Karpas-422 (cell line): ENCODE measurements around the gene CAPS. TPM values are rescaled to one million over a fixed set of nuclear protein-coding genes. Genes with fewer than 3 reads are reported as not detected.

Experiments used
- DNase-seq: peaks from one replicate; pipeline ENCODE4 v3.0.0-alpha.2; 2015
- H2AFZ ChIP-seq: fragments of 200-600 bp; sonication (generic); 2 replicates; pipeline ENCODE4 v1.6.1; 2014; ENCODE audit warnings: antibody characterized with exemption, low read length, mixed read lengths
- H3K27ac ChIP-seq: fragments of 200-600 bp; sonication (generic); 2 replicates; pipeline ENCODE4 v1.5.1; 2014; ENCODE audit warnings: mild to moderate bottlenecking, low read length, moderate library complexity
- H3K27me3 ChIP-seq: fragments of 200-600 bp; sonication (generic); 2 replicates; pipeline ENCODE4 v1.6.1; 2014; ENCODE audit warnings: low read length, mixed read lengths
- H3K36me3 ChIP-seq: fragments of 200-600 bp; sonication (generic); 2 replicates; pipeline ENCODE4 v1.6.1; 2014; ENCODE audit warnings: low read length, mixed read lengths; ENCODE audit not compliant: insufficient read depth
- H3K4me1 ChIP-seq: fragments of 200-600 bp; sonication (generic); 2 replicates; pipeline ENCODE4 v1.6.1; 2014; ENCODE audit warnings: mild to moderate bottlenecking, low read length, mixed read lengths
- H3K4me2 ChIP-seq: fragments of 200-600 bp; sonication (generic); 2 replicates; pipeline ENCODE4 v1.6.1; 2014; ENCODE audit warnings: low read length, low read depth, mild to moderate bottlenecking; ENCODE audit not compliant: poor library complexity, severe bottlenecking
- H3K4me3 ChIP-seq: fragments of 200-600 bp; sonication (generic); 2 replicates; pipeline ENCODE4 v1.5.1; 2014; ENCODE audit warnings: mild to moderate bottlenecking, antibody characterized with exemption, low read length, mixed read lengths
- H3K79me2 ChIP-seq: fragments of 200-600 bp; sonication (generic); 2 replicates; pipeline ENCODE4 v1.6.1; 2014; ENCODE audit warnings: mild to moderate bottlenecking, low read length, mixed read lengths
- H3K9ac ChIP-seq: fragments of 200-600 bp; sonication (generic); 2 replicates; pipeline ENCODE4 v1.6.0; 2014; ENCODE audit warnings: low read length
- H3K9me2 ChIP-seq: fragments of 200-600 bp; sonication (generic), shearing (Covaris generic); replicated peaks from 2 replicates; pipeline ENCODE4 v1.6.0; 2014; ENCODE audit warnings: mild to moderate bottlenecking, low read length, moderate library complexity; ENCODE audit not compliant: insufficient read depth
- H3K9me3 ChIP-seq: fragments of 300-700, 200-600 bp; sonication (generic); 2 replicates; pipeline ENCODE4 v1.6.1; 2014; ENCODE audit warnings: low read length, mixed read lengths
- H4K20me1 ChIP-seq: fragments of 200-600 bp; sonication (generic); 2 replicates; pipeline ENCODE4 v1.6.1; 2014; ENCODE audit warnings: mild to moderate bottlenecking, antibody characterized with exemption, low read length, low read depth; ENCODE audit not compliant: insufficient read depth
- total RNA-seq: library from RNA; depleted of rRNA; stranded (reverse); fragments of >200 nt; shearing (Covaris generic); gene quantifications from 2 replicates; pipeline ENCODE4 v1.2.3, GENCODE V29; 2014; ENCODE audit warnings: low replicate concordance

The CAPS gene
- total RNA-seq, 1 experiment from 2014 or later = 3.8 TPM

GRCh38 chr19:5903056-5903623, 10.9 kb upstream of the CAPS start:
- Histone ChIP-seq H3K9me3 (no peaks in the 10 kb centered on the region), H2AFZ (no peak overlapping the region; the same call in 1 of the 2 replicates), H3K36me3 (peaks cover 4% of the 10 kb centered on the region; the same call in 1 of the 2 replicates), H3K4me2 (peak overlapping the region; percentile 72), H3K27me3 (no peaks in the 10 kb centered on the region), H3K9me2 (no peaks in the 10 kb centered on the region), H3K27ac (peak overlapping the region; percentile 73), H3K9ac (peak overlapping the region; percentile 97), H4K20me1 (peaks cover 22% of the 10 kb centered on the region), H3K79me2 (peaks cover 40% of the 10 kb centered on the region), H3K4me1 (peaks cover 16% of the 10 kb centered on the region), H3K4me3 (peak overlapping the region; percentile 88)
- DNase-seq = peak; percentile 66

- H3K79me2 ChIP-seq = peaks cover 38% of the 10 kb centered on the region
- peak within 1 kb of the TSS; percentile 73 for H3K27ac ChIP-seq
- peak; percentile 99 for DNase-seq
- H3K4me2 ChIP-seq = peak within 1 kb of the TSS; percentile 72
- H3K4me3 ChIP-seq = peak within 1 kb of the TSS; percentile 88
- no peaks in the 10 kb centered on the region for H3K27me3 ChIP-seq
- peaks cover 16% of the 10 kb centered on the region for H3K4me1 ChIP-seq
- peak within 1 kb of the TSS; percentile 97 for H3K9ac ChIP-seq
- peak within 1 kb of the TSS; percentile 75; the same call in 1 of the 2 replicates for H2AFZ ChIP-seq
- H3K9me3 ChIP-seq = no peaks in the 10 kb centered on the region
- H4K20me1 ChIP-seq = peaks cover 19% of the 10 kb centered on the region
- H3K9me2 ChIP-seq = no peaks in the 10 kb centered on the region
- peaks cover 4% of the 10 kb centered on the region; the same call in 1 of the 2 replicates for H3K36me3 ChIP-seq
These were observed 10.3 kb upstream of the CAPS start, which contains the start of gene NDUFA11 for GRCh38 chr19:5903624-5904351. NDUFA11 (minus strand) TSS chr19:5903790; CDS start chr19:5903708, 82 bp downstream.

- peak; percentile 100 for DNase-seq
- H3K4me3 ChIP-seq = peak within 1 kb of the TSS; percentile 88
- peaks cover 38% of the 10 kb centered on the region for H3K79me2 ChIP-seq
These were observed 9.5 kb upstream of the CAPS start, which contains the start of gene VMAC for GRCh38 chr19:5904352-5905113. VMAC (plus strand) TSS chr19:5904872; CDS start chr19:5904891, 19 bp downstream.

DNA sequence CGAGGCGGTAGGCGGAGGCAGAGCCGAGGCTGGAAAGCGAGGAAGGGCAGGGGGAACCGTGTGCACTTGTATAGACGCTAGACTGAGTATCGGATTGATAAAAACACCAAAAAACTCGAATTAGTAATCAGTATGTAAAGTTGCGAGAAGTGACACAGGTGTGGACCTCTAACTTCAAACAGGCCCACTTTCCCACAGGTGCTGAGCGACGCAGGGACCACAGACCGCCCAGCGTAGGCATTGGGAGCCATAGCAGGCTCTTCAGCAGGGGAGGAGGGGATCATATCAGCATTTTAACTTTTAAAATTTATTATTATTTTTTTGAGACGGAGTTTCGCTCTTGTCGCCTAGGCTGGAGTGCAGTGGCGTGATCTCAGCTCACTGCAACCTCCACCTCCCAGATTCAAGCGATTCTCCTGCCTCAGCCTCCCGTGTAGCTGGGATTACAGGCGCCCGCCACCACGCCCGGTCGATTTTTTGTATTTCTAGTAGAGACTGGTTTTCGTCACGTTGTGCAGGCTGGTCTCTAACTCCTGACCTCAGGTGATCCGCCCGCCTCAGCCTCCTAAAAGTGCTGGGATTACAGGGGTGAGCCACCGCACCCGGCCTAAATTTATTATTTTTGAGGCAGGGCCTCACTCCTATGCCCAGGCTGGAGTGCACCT, 8.8 kb upstream of the CAPS start:
- H3K9ac ChIP-seq = peak overlapping the region; percentile 76
- H3K79me2 ChIP-seq = peaks cover 31% of the 10 kb centered on the region
- H2AFZ ChIP-seq = no peak overlapping the region
- H3K4me1 ChIP-seq = peaks cover 16% of the 10 kb centered on the region
- H3K9me3 ChIP-seq = no peaks in the 10 kb centered on the region
- H4K20me1 ChIP-seq = peaks cover 12% of the 10 kb centered on the region
- peak overlapping the region; percentile 84 for H3K4me2 ChIP-seq
- no peak for DNase-seq
- peak overlapping the region; percentile 84 for H3K4me3 ChIP-seq
- H3K9me2 ChIP-seq = no peaks in the 10 kb centered on the region
- no peaks in the 10 kb centered on the region for H3K27me3 ChIP-seq
- H3K27ac ChIP-seq = no peak overlapping the region
- H3K36me3 ChIP-seq = peaks cover 4% of the 10 kb centered on the region; the same call in 1 of the 2 replicates

More at GRCh38 chr19:5904352-5905113, 9.5 kb upstream of the CAPS start, which contains the start of gene VMAC:
- H3K36me3 ChIP-seq = peaks cover 4% of the 10 kb centered on the region; the same call in 1 of the 2 replicates
- peak within 1 kb of the TSS; percentile 84 for H3K4me2 ChIP-seq
- H3K27ac ChIP-seq = peak within 1 kb of the TSS; percentile 73
- H3K9me2 ChIP-seq = no peaks in the 10 kb centered on the region
- H3K9me3 ChIP-seq = no peaks in the 10 kb centered on the region
- H3K27me3 ChIP-seq = no peaks in the 10 kb centered on the region
- H3K4me1 ChIP-seq = peaks cover 16% of the 10 kb centered on the region
- H4K20me1 ChIP-seq = peaks cover 19% of the 10 kb centered on the region
- peak within 1 kb of the TSS; percentile 97 for H3K9ac ChIP-seq
- H2AFZ ChIP-seq = peak within 1 kb of the TSS; percentile 75; the same call in 1 of the 2 replicates

DNA sequence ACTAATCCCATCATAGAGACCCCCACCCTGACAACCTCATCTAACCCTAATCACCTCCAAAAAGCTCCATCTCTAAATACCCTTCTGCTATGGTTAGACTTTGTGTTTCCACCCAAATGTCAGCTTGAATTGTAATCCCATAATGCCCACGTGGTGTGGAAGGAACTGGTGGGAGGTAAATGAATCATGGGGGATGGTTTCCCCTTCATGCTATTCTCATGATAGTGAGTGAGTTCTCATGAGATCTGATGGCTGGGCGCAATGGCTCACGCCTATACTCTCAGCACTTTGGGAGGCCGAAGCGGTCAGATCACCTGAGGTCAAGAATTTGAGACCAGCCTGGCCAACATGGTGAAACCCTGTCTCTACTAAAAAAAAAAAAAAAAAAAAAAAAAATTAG, 6.8 kb upstream of the CAPS start:
- Histone ChIP-seq H3K4me2 (no peak overlapping the region), H3K27ac (no peak overlapping the region), H3K9ac (no peak overlapping the region), H3K36me3 (no peaks in the 10 kb centered on the region), H3K4me3 (no peak overlapping the region), H3K27me3 (no peaks in the 10 kb centered on the region), H4K20me1 (peaks cover 3% of the 10 kb centered on the region; the same call in 1 of the 2 replicates), H3K4me1 (peaks cover 9% of the 10 kb centered on the region), H2AFZ (no peak overlapping the region), H3K9me3 (no peaks in the 10 kb centered on the region), H3K9me2 (no peaks in the 10 kb centered on the region), H3K79me2 (peaks cover 13% of the 10 kb centered on the region)
- no peak for DNase-seq

DNA sequence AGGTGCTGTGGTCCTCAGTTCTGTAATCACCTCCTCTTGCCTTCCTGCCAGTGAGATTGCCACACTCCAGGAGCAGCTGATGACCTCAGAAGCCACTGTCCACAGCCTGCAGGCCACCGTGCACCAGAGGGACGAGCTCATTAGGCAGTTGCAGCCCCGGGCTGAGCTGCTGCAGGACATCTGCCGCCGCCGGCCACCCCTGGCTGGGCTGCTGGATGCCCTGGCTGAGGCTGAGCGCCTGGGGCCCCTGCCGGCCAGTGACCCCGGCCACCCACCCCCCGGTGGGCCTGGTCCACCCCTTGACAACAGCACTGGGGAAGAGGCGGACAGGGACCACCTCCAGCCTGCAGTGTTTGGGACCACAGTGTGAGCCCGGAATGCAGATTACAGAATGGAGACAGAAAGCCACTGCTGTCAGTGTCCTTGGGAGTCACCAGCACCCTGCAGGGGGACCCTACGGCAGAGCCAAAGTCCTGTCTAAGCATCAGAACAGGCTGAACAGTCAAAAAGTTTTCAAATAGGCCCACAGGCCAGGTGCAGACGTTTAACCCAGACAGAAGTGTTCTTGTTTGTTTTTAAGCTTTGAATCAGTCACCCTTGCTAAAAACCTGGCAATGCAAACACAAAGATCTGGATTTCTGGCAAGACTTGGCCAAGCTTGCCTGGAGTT, 5.1 kb upstream of the CAPS start:
- H3K9me3 ChIP-seq = no peaks in the 10 kb centered on the region
- H3K27me3 ChIP-seq = no peaks in the 10 kb centered on the region
- no peak for DNase-seq
- no peaks in the 10 kb centered on the region for H3K9me2 ChIP-seq
- no peak overlapping the region for H3K27ac ChIP-seq
- no peak overlapping the region for H2AFZ ChIP-seq
- no peak overlapping the region for H3K4me3 ChIP-seq
- H4K20me1 ChIP-seq = no peaks in the 10 kb centered on the region
- no peaks in the 10 kb centered on the region for H3K79me2 ChIP-seq
- H3K4me2 ChIP-seq = no peak overlapping the region
- peaks cover 4% of the 10 kb centered on the region for H3K4me1 ChIP-seq
- no peaks in the 10 kb centered on the region; the same call in 1 of the 2 replicates for H3K36me3 ChIP-seq
- H3K9ac ChIP-seq = no peak overlapping the region

DNA sequence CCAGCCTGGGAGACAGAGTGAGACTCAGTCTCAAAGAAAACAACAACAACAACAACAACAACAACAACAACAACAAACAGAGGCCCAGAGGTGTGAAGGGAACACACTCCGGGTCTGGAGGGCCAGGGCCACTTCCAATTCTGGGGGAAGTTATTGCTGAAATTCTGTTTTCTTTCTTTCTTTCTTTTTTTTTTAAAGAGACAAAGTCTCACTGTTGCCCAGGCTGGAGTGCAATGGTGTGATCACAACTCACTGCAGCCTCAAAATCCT, 3.5 kb upstream of the CAPS start:
- Histone ChIP-seq H3K27ac (no peak overlapping the region), H4K20me1 (no peaks in the 10 kb centered on the region), H3K79me2 (no peaks in the 10 kb centered on the region), H3K9me3 (no peaks in the 10 kb centered on the region), H3K4me1 (peaks cover 2% of the 10 kb centered on the region), H3K9me2 (no peaks in the 10 kb centered on the region), H3K4me3 (no peak overlapping the region), H3K36me3 (no peaks in the 10 kb centered on the region; the same call in 1 of the 2 replicates), H3K9ac (no peak overlapping the region), H3K27me3 (no peaks in the 10 kb centered on the region), H2AFZ (no peak overlapping the region), H3K4me2 (no peak overlapping the region)
- no peak for DNase-seq
